SU-DHL-6 (cell line): ENCODE results near the gene ADCY5.

ENCODE experiments used
- CTCF ChIP-seq: fragments of 200-600 bp; sonication (generic); IDR thresholded peaks from one replicate; pipeline ENCODE4 v1.5.1; 2017; ENCODE audit warnings: antibody characterized with exemption, mild to moderate bottlenecking, low read length, moderate library complexity; ENCODE audit not compliant: insufficient read depth, poor library complexity, severe bottlenecking
- EZH2phosphoT487 ChIP-seq: fragments of 200-600 bp; sonication (generic), shearing (Covaris generic); conservative IDR thresholded peaks from 2 replicates; pipeline ENCODE4 v1.6.1; 2018; ENCODE audit warnings: mild to moderate bottlenecking, antibody characterized with exemption, low read length, moderate library complexity, mixed read lengths

GRCh38 chr3:123400169-123400568 is 48.7 kb downstream of the ADCY5 start:
- TF ChIP-seq CTCF = no peak
- TF ChIP-seq EZH2phosphoT487 = no peak
